Transverse colon (tissue), 4 donors: ENCODE data around the gene ARHGEF33. TPM values are rescaled to one million over a fixed set of nuclear protein-coding genes. Genes with fewer than 3 reads are reported as not detected.

ENCODE experiments used
- DNase-seq: peaks from one replicate; pipeline ENCODE4 v3.0.0-alpha.2; 2019
- H3K27ac ChIP-seq, 4 donors: fragments of 200-600 bp; sonication (generic); 2 replicates each; pipeline ENCODE4 v1.5.1; 2016 to 2018; ENCODE audit warnings: inconsistent platforms in 4 of 4
- H3K27me3 ChIP-seq: fragments of 200-600 bp; sonication (generic); 2 replicates; pipeline ENCODE4 v1.5.1; 2017; ENCODE audit warnings: inconsistent platforms
- H3K36me3 ChIP-seq, 4 donors: fragments of 200-600 bp; sonication (generic); 2 replicates each; pipeline ENCODE4 v1.5.1; 2017 to 2019; ENCODE audit warnings: inconsistent platforms in 4 of 4
- H3K4me1 ChIP-seq, 4 donors: fragments of 200-600 bp; sonication (generic); 2 replicates each; pipeline ENCODE4 v1.5.1; 2017 to 2020; ENCODE audit warnings: inconsistent platforms in 4 of 4
- H3K4me3 ChIP-seq, 4 donors: fragments of 200-600 bp; sonication (generic); 1 replicate in 1 of 4; 2 replicates in 3 of 4; pipeline versions ENCODE4 v1.5.1 to v1.6.1; 2017 to 2019; ENCODE audit warnings: inconsistent platforms in 4 of 4
- H3K9me3 ChIP-seq, 2 donors: fragments of 200-600 bp; sonication (generic); 2 replicates each; pipeline ENCODE4 v1.5.1; 2017 to 2019; ENCODE audit warnings: inconsistent platforms in 2 of 2
- CTCF ChIP-seq, 5 experiments: fragments of 200-600 bp in 3 of 5; fragments of 450-650 bp in 2 of 5; sonication (generic) in 3 of 5; IDR thresholded peaks; 1 replicate in 2 of 5; 2 replicates in 3 of 5; pipeline ENCODE4 v1.5.1; 2016 to 2017; ENCODE audit warnings: antibody characterized with exemption in 5 of 5, inconsistent platforms in 3 of 5, mild to moderate bottlenecking in 2 of 5, moderate library complexity in 1 of 5
- EP300 ChIP-seq: sonication (generic); formaldehyde crosslinking; IDR thresholded peaks from one replicate; pipeline ENCODE4 v1.6.1; 2017; ENCODE audit warnings: antibody characterized with exemption, low read depth
- POLR2A ChIP-seq: fragments of 450-650 bp; IDR thresholded peaks from one replicate; pipeline ENCODE4 v1.6.1; 2016; ENCODE audit warnings: antibody characterized with exemption, mild to moderate bottlenecking, moderate library complexity
- POLR2AphosphoS5 ChIP-seq, 3 donors: sonication (generic); formaldehyde crosslinking; IDR thresholded peaks; one replicate each; pipeline ENCODE4 v1.6.1; 2016; ENCODE audit warnings: antibody characterized with exemption in 3 of 3
- WGBS, 2 donors: methylation state at CpG; one replicate each; pipeline ENCODE4 v1.1.5; 2018; ENCODE audit warnings: low coverage in 1 of 2; 5-methylcytosine and 5-hydroxymethylcytosine counted together
- in situ Hi-C, 4 donors: fragments of 200-750 bp; cut with MboI; loops; one replicate each; pipeline versions ENCODE4 v1.15.0 to v1.15.1; 2017; ENCODE audit warnings: low sequenced_read_pairs in 3 of 4, low pct_ligation_motif_present in 1 of 4, low pct_unique_long_range_greater_than_20kb in 1 of 4
- intact Hi-C: fragments of 100-400 bp; cut with DNase I; formaldehyde crosslinking; loops from one replicate; pipeline ENCODE4 v1.15.1; 2023; ENCODE audit warnings: low total_unique reads
- small RNA-seq, 4 donors: library from RNA; depleted of rRNA; stranded (forward); fragments of <200 nt; gene quantifications; one replicate each; pipeline ENCODE3, GENCODE V24; 2016
- total RNA-seq, 4 donors: library from RNA; depleted of rRNA; stranded (reverse); fragments of >200 nt; gene quantifications; one replicate each; pipeline ENCODE4 v1.1.0, GENCODE V29; 2016

ARHGEF33 gene
- total RNA-seq, 4 donors from 2014 or later: 0.14 to 0.32 TPM; not detected in 2

GRCh38 chr2:39022642-39023235 lies 133.1 kb downstream of the ARHGEF33 start:
- no peak for DNase-seq
- Histone ChIP-seq H3K4me1 (peaks cover 0 to 12% (median 2%) of the 10 kb centered on the region in 4 donors), H3K36me3 (peaks cover 0 to 23% (median 4%) of the 10 kb centered on the region in 4 donors), H3K9me3 (no peaks in the 10 kb centered on the region), H3K27me3 (no peaks in the 10 kb centered on the region), H3K4me3 (no peak overlapping the region), H3K27ac (peak overlapping the region in 1 of 4 donors; percentile 16)
- 69 to 73% methylated on average over 6 of the region's 6 CpGs for WGBS, 2 donors
- in situ Hi-C loops: no loop called here
- intact Hi-C loops: no loop called here
- TF ChIP-seq EP300: no peak
- no peak for TF ChIP-seq POLR2A
- no peak for TF ChIP-seq CTCF (IDR thresholded peaks at IDR 0.05)
- no peak for TF ChIP-seq POLR2AphosphoS5 (IDR thresholded peaks at IDR 0.05)

DNA sequence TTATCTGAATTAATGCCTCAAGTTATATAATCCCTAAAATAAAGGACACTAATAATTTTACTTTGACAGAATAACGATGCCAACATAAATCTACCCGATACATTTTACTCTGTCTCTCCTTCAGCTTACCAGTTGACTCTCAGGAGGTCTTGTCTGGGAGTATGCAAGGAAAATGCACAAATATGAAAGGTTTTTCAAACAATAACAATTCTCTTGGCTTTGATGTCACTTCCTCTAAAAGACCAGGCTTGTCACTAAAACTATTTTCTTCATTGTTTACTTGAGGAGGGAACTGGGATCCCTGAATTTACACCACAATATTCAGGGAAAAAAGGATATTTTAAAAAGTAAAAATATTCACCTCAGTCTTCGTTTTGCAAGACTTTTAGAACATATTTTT lies 134.0 kb downstream of the ARHGEF33 start:
- in situ Hi-C loops (no loop called here), intact Hi-C loops (no loop called here)
- no peak overlapping the region for H3K27ac ChIP-seq
- WGBS, 2 donors: 73 to 82% methylated on average over 3 of the region's 3 CpGs
- no peak overlapping the region for H3K4me3 ChIP-seq
- H3K4me1 ChIP-seq: peaks cover 0 to 5% (median 0%) of the 10 kb centered on the region in 4 donors
- DNase-seq: no peak
- H3K9me3 ChIP-seq: no peaks in the 10 kb centered on the region
- H3K36me3 ChIP-seq: peaks cover 0 to 23% (median 7%) of the 10 kb centered on the region in 4 donors
- H3K27me3 ChIP-seq: no peaks in the 10 kb centered on the region
- TF ChIP-seq POLR2A (no peak), CTCF (IDR thresholded peaks at IDR 0.05) (no peak), EP300 (no peak), POLR2AphosphoS5 (IDR thresholded peaks at IDR 0.05) (no peak)

GRCh38 chr2:39024833-39025232 lies 135.2 kb downstream of the ARHGEF33 start:
- no peak for DNase-seq
- H3K27ac ChIP-seq: no peak overlapping the region
- intact Hi-C loops: no loop called here

More at GRCh38 chr2:39024833-39025232, 135.2 kb downstream of the ARHGEF33 start:
- Histone ChIP-seq H3K4me3 (no peak overlapping the region), H3K27me3 (no peaks in the 10 kb centered on the region), H3K36me3 (peaks cover 0 to 23% (median 7%) of the 10 kb centered on the region in 4 donors), H3K9me3 (no peaks in the 10 kb centered on the region), H3K4me1 (peaks cover 0 to 5% (median 0%) of the 10 kb centered on the region in 4 donors)
- 86 to 87% methylated on average over 4 of the region's 4 CpGs for WGBS, 2 donors
- TF ChIP-seq CTCF (IDR thresholded peaks at IDR 0.05) (no peak), EP300 (no peak), POLR2AphosphoS5 (IDR thresholded peaks at IDR 0.05) (no peak), POLR2A (no peak)
- in situ Hi-C loops: no loop called here

Small RNAs within 50 kb of the gene (small RNA-seq; reads per million reads assigned to genes)
- gene RN7SL96P (0 reads per million in 4 donors), gene RNU6-851P (0 reads per million in 4 donors)

Other genes starting within 250 kb of the ARHGEF33 start
- gene GALM, start 223.8 kb upstream of the ARHGEF33 start, total RNA-seq: 10 to 100 TPM; 35.5 to 80.6 (median 70.9) TPM
- gene SRSF7, start 138.5 kb upstream of the ARHGEF33 start, total RNA-seq: 100 to 1,000 TPM in 2 of 4 donors, 10 to 100 TPM in 2; 75.6 to 153 (median 95.0) TPM
- gene GEMIN6, start 111.7 kb upstream of the ARHGEF33 start, total RNA-seq: 1 to 10 TPM in 3 of 4 donors, not detected in 1; 1.8 to 5.9 (median 3.8) TPM
- 10 to 100 TPM in 2 of 4 donors, 1 to 10 TPM in 2; 1.5 to 29.7 (median 10.6) TPM for gene DHX57, start 13.9 kb upstream of the ARHGEF33 start, total RNA-seq
- 10 to 100 TPM in 2 of 4 donors, 1 to 10 TPM in 1, not detected in 1; 10.0 to 14.6 (median 12.9) TPM for gene MORN2, start 13.9 kb upstream of the ARHGEF33 start, total RNA-seq
- 10 to 100 TPM; 13.9 to 43.8 (median 23.0) TPM for gene SOS1, start 231.2 kb downstream of the ARHGEF33 start, total RNA-seq